GM21786 (cell line): Measurements from ENCODE around the gene ACSL5.
"Not testable (repeated sequence)": the region's sequence is repeated elsewhere in the genome, so short reads cannot be mapped to it uniquely, and the experiment has no call there.

Source experiments
- ATAC-seq: cut with Tn5 transposase; IDR thresholded peaks from one replicate; pipeline ENCODE4 v1.9.1; 2021; ENCODE audit not compliant: unreplicated experiment

ACSL5 gene

GRCh38 chr10:112461029-112461887 is 87.3 kb downstream of the ACSL5 start:
- ATAC-seq: no peak

- ATAC-seq: not testable (repeated sequence)
Measured at GRCh38 chr10:112464074-112464473, 90.2 kb downstream of the ACSL5 start.

- ATAC-seq: no peak
Measured at GRCh38 chr10:112465299-112465883, 91.5 kb downstream of the ACSL5 start.

DNA sequence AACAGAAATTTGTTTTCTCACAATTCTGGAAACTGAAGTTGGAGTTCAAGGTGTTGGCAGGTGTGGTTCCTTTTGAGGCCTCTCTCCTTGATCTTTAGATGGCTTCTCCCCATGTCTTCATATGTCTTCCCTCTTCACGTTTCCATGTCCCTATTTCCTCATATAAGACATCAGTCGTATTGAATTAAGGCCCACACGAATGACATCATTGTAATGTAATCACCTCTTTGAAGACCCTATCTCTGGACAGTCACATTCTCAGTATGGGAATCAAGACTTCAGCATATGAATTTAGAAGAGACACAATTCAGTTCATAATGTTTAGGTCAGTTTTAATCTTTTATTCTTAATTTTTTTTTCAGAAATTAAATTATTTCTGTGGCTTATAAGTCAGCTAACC is 92.9 kb downstream of the ACSL5 start:
- ATAC-seq: no peak

GRCh38 chr10:112467541-112468075 is 93.7 kb downstream of the ACSL5 start:
- ATAC-seq: no peak

- ATAC-seq: peak; percentile 85
Measured at GRCh38 chr10:112471878-112472487, 98.1 kb downstream of the ACSL5 start.

DNA sequence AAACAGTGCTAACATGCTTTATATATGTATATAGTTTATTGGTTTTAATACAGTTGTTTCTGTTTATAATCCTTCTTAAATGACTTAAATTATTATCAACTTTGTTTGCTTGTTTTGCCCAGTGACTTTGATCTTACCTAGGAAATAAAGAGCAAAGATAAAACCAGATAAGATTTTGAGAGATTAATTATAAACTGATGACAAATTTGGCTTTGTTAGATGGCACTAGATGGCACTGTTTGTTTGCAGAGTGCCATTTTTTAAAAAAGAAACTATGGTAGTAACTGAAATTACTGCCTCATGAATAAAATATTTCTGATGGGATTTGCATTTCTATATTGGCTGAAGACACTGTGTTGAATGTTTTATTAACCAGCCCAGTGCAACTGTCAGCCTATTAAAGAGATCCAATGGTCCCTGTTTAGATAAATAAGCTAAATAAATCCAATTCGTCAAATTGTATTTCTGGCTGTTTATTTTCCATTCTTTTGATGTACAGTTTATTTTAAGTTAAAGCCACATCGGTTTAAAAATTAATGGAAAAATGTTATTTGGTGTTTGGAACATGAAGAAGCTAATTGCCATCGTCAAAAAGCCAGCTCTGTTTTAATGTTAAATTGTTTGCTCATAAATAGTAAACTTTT is 101.8 kb downstream of the ACSL5 start:
- ATAC-seq: no peak
